ENCODE measurements around the gene CTNNA3.
"Not testable (repeated sequence)": the region's sequence is repeated elsewhere in the genome, so short reads cannot be mapped to it uniquely, and the experiment has no call there.

The CTNNA3 gene

DNA sequence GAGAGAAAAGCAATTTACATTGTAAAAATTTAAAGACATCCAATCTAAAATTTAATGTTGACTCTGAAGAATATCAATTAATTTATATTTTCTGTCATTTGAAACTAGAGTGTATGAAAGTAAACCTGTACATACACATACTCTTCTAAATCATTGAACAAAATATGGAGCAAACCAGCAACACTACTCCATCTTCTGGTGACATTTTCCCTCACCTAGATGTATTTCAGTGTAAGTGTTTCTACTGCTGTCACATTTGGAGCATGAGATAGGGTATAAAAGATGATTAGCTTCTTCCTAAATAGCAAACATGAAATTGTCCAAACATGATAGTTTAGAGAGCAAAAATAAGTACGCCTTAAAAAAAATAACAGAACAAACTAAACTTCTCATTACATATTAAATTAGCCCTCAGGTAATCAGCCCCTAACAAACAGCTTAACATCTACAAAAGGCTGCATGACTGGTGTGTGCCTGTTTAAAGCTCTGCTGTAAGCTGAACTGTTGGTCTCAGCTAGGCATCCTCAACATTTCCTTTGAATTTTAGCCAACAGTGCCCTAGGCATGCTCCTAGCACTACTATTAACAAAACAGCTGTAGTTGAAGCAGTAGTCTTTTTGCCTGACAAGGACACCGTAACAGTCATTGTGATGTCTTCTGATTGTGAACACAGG lies 189.8 kb downstream of the CTNNA3 start:
- no peak for DNase-seq (ENCODE audit: low read depth in 2 of 2)

DNA sequence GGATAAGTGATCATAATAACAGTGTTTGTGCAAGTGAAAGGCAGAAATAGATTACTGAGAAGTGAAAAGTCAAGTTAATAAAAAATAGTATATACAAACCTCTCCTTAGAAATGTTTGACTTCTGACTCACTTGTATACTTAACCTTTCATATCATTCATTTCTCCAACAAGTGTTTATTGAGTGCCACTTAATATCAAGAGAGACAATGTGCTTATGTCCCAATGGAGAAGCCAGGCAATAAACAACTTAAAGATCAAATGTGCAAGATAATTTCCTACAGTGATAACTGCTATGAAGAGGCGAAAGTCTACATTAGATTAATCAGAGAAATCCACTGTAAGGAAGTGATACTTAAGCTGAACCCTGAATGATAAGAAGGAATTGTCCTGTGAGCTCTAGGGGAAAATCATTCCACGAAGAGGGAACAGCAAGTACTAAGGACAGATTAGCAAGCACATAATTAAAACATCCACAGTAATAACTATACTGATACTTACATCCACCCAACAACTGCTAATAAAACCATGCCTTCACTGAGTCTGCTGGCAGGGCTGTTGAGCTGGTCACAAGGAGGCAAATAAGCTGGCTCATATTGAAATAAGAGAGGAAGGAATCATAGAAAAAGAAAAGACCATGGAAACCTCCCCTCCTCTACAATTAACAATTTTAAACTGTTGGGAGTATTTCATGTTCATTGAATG lies 203.5 kb downstream of the CTNNA3 start:
- no peak for DNase-seq (ENCODE audit: low read depth in 2 of 2)

GRCh38 chr10:67487906-67488619 lies 207.9 kb downstream of the CTNNA3 start:
- no peak for DNase-seq (ENCODE audit: low read depth in 2 of 2)

DNA sequence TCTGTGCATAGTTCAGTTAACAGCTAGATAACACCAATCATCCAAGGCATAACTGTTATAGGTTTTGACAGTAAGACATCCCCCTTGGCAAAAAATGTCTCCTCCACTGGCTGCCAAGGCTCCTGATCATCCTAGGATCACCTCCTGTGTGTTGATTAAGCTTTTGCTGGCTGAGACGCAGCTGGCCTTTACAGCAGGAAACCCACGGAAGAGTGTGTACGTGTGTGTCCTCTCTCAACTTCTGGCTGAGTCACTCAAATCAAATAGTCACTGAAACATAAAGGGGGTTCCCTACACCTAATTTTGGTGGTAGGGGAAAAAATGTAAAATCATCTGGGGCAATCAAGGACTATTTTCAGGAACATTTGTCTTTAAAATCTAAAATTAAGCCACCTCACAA lies 208.8 kb downstream of the CTNNA3 start:
- no peak for DNase-seq (ENCODE audit: low read depth in 2 of 2)

DNA sequence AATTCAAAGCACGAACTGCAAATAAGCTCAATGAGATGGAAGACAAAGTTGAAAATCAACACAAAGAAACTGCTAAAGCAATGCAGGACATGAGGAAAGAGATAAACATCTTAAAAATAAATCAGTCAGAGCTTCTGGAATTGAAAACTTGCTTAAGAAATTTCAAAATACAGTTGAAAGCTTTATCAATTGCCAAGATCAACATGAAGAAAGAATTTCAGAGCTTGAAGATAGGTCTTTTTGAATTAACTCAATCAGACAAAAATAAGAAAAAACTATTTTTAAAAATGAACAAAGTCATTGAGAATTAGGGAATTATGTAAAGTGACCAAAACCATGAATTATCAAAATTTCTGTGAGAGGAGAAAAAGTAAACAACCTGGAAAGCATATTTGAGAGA lies 218.1 kb downstream of the CTNNA3 start:
- no peak for DNase-seq (ENCODE audit: low read depth in 2 of 2)

- DNase-seq (ENCODE audit: low read depth in 2 of 2): no peak
Observed at GRCh38 chr10:67476201-67476600, 219.8 kb downstream of the CTNNA3 start.

DNA sequence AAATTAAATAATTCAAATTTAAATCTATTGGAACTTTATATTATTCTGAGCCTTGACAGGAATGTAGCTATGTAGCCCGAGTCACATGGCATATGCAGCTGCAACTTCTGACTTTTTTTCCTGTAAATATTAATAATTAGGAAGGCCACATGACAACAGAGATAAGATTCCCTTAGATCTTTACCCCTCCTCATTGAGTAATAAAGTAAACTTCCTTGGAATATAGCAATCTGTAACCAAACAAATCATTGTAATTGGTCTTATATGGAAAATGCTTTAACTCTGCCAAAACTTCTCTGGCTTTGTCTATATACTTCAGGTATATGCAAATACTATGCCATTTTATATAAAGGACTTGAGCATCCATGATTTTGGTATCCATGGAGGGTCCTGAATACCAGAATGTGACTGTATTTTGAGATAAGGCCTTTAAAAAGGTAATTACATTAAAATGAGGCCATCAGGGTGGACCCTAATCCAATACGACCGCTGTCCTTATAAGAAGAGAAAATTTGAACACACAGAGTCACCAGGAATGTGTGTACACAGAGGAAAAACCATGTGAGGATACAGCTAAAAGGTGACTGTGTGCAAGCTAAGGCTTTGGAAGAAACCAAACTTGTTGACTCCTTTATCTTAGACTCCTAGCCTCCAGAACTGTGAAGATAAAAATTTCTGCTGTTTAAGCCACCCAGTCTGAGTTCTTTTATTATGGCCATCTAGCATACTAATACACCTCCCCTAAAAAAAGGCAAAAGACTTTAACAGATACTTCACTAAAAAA lies 222.0 kb downstream of the CTNNA3 start:
- no peak for DNase-seq (ENCODE audit: low read depth in 2 of 2)

DNA sequence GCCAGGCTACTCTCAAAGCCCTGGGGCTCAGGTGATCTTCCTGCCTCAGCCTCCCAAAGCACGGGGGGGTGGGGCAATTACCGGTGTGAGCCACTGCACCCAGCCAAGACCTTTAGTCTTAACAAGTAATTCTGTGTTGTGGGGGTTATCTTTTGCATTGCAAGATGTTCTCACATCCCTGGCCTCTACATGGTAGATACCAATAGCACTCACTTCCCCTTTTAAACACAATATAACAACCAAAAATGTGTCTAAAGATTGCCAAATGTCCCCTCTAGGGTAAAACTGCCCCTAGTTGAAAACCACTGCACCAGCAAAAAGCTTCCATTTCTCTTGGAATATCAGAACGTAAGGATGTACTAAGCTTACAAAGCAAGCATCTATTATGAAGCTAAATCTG lies 225.0 kb downstream of the CTNNA3 start:
- no peak for DNase-seq (ENCODE audit: low read depth in 2 of 2)

- no peak for DNase-seq (ENCODE audit: low read depth in 2 of 2)
Observed at GRCh38 chr10:67464278-67464677, 231.7 kb downstream of the CTNNA3 start.

DNA sequence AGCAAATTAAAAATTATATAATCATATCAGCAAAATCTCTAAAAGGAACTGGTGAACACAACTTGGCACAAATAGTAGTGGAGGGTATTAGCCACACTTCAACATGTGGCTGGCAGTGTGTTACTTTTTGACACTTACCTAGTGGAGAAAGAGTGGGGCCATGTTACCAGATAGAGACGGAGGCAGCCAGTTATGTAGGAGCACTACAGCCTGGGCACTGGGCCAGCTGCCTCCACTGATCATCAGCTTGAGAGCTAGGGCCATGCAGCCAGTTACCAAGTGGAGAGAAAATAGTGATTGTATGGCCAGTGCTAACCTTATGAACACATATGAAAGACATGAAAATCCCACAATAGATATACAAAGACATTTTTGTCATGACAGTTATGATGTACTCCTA lies 243.1 kb downstream of the CTNNA3 start:
- DNase-seq (ENCODE audit: low read depth in 2 of 2): no peak

DNA sequence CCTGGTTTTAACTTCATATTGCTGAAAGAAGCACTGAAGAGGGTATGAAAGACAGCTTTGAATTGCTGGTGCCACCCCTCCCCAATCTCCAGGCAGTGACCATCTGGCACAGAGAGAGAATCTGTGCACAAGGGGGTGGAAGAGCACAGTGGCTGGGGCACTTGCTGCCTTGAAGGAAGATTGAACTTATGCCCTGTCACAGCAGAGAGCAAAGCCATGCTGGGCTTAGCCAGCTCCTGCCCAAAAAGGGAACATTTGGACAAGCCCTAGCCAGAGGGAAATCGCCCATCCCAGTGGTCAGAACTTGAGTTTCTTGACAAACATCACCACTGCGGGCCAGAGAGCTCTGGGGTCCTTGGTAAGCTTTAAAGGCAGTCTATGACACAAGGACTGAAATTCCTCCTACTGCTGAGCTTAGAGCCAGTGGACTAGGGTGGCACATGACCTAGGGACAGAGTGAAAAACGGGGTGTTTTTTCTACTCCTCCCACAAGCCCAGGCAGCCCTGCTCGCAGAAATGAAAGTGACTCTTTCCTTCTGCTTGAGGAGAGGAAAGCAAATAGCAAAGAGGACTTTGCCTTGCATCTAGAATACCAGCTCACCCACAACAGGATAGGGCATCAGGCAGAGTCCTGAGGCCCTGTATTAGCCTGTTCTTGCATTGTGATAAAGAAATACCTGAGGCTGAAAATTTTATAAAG lies 257.2 kb downstream of the CTNNA3 start:
- no peak for DNase-seq (ENCODE audit: low read depth in 2 of 2)

GRCh38 chr10:67433276-67433675 lies 262.7 kb downstream of the CTNNA3 start:
- DNase-seq (ENCODE audit: low read depth in 2 of 2): no peak

GRCh38 chr10:67402620-67403019 lies 293.4 kb downstream of the CTNNA3 start:
- DNase-seq (ENCODE audit: low read depth in 2 of 2): no peak

- DNase-seq (ENCODE audit: low read depth in 2 of 2): no peak
Observed at GRCh38 chr10:67401711-67402110, 294.3 kb downstream of the CTNNA3 start.

DNA sequence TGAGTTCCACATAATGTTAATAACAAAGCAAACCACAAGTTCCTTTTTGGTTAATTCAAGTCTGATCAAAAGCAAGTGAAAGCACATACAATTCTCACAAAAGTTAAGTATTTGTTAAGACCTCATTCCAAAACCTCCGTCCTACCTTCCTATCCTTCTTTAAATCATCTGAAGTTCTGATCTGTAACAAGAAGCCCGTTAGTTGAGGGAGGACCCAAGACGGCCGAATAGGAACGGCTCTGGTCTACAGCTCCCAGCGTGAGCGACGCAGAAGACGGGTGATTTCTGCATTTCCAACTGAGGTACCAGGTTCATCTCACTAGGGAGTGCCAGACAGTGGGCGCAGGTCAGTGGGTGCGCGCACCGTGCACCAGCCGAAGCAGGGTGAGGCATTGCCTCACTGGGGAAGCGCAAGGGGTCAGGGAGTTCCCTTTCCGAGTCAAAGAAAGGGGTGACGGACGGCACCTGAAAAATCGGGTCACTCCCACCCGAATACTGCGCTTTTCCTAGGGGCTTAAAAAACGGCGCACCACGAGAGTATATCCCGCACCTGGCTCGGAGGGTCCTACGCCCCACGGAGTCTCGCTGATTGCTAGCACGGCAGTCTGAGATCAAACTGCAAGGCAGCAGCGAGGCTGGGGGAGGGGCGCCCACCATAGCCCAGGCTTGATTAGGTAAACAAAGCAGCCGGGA lies 309.0 kb downstream of the CTNNA3 start:
- not testable (repeated sequence) for DNase-seq (ENCODE audit: low read depth in 2 of 2)

DNA sequence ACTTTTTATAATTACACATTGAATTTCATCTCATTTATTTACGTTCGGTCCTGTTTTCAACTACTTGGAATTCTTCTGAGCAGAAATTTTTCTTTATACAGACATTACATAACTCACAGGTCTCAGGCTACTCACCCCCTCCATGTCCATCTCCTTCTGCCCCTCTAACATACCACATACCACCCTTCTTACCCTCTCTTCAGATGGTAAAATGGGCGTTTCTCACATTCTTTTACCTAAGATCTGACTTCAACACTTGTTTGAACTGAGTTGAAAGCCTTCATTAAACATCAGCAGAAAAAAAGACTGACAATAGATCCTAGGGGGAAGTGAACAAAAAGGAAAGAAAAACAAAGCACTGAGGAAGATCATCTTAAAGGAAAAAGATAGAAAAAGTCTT lies 309.7 kb downstream of the CTNNA3 start:
- DNase-seq (ENCODE audit: low read depth in 2 of 2): no peak

DNA sequence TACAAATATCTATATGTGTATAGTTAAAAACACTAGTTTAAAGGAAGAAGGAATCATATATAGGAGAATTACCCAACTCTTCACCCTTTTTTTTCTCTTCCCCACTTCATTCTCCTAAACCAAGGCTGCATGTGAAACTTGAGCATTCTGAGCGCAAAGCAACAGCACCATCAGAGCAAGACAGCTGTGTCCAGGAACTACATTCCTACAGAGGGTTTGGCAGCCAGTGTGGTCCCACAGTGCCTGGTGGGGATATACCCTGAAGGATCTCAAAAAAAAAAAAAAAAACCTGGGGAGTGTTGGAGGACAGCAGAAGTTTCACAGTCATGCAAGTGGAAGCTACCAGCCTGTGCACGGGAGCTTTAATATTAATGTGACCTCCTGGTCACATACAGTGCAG lies 310.4 kb downstream of the CTNNA3 start:
- DNase-seq (ENCODE audit: low read depth in 2 of 2): no peak

GRCh38 chr10:67385089-67385488 lies 310.9 kb downstream of the CTNNA3 start:
- no peak for DNase-seq (ENCODE audit: low read depth in 2 of 2)

DNA sequence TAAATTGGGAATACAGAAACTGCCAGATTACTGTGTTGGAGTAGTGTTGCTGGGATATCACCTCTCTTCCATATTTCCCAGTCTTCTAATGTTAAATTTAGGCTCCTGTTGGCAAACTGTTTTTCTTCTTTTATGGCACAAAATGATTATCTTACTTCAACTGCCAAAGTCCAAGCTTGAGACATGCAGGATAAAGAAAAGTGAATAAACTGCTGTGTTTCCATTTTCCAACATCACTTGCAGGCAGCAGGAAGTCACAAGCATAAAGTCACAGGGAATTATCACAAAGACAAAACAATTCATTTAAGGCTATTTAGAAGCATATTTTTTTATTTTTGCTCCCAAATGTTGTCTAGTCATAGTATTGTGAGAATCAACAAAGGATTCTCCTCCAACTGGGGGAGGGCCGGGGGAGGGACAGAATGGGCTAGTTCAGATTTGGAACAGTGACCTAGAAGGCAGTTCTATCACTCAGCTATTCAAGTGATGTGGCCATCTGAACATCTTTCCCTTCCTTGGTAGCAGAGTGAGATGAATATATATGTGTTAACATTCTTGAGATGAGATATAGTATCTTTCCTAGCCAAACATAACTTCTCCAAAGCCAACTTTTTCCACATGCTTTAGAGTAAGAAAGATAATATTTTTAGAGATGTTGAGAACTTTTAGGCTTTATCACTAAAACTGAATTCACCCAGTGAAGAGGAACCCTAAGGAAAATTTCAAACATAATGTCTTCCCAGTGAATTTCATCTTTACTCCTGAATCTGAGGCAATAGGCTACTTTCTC lies 364.7 kb downstream of the CTNNA3 start:
- no peak for DNase-seq (ENCODE audit: low read depth in 2 of 2)
